Epithelial cell of proximal tubule (primary cell): Measurements from ENCODE around the gene BMP3. TPM values are rescaled to one million over a fixed set of nuclear protein-coding genes. Genes with fewer than 3 reads are reported as not detected.

Source experiments
- DNase-seq: peaks from one replicate; pipeline ENCODE4 v3.0.0-alpha.2; 2011; ENCODE audit warnings: low read depth
- H3K4me3 ChIP-seq: 2 replicates; pipeline ENCODE4 v1.5.1; 2011; ENCODE audit warnings: low read depth, mild to moderate bottlenecking, low read length
- CTCF ChIP-seq: conservative IDR thresholded peaks from 2 replicates; pipeline ENCODE4 v1.5.1; 2012; ENCODE audit warnings: low read depth, mild to moderate bottlenecking, low read length
- total RNA-seq: library from RNA; depleted of rRNA; stranded (reverse); fragments of >200 nt; gene quantifications from 2 replicates; pipeline ENCODE4 v1.2.3, GENCODE V29; 2015

BMP3 gene
- total RNA-seq, 1 donor from 2014 or later, result 0.06 TPM

GRCh38 chr4:81062001-81062400 lies 31.5 kb downstream of the BMP3 start:
- no peak for DNase-seq
- H3K4me3 ChIP-seq, result no peak overlapping the region
- no peak for TF ChIP-seq CTCF

GRCh38 chr4:81065446-81065845 lies 34.9 kb downstream of the BMP3 start:
- no peak overlapping the region for H3K4me3 ChIP-seq
- TF ChIP-seq CTCF, result no peak
- no peak for DNase-seq

GRCh38 chr4:81069706-81070331 lies 39.3 kb downstream of the BMP3 start:
- peak; percentile 96 for TF ChIP-seq CTCF
- no peak overlapping the region for H3K4me3 ChIP-seq
- DNase-seq, result peak; percentile 55

- TF ChIP-seq CTCF, result no peak
- H3K4me3 ChIP-seq, result no peak overlapping the region
- DNase-seq, result no peak
Observed at GRCh38 chr4:81071013-81071412, 40.5 kb downstream of the BMP3 start.

- no peak for DNase-seq
- TF ChIP-seq CTCF, result no peak
- H3K4me3 ChIP-seq, result no peak overlapping the region
Observed at GRCh38 chr4:81081156-81081555, 50.6 kb downstream of the BMP3 start.

DNA sequence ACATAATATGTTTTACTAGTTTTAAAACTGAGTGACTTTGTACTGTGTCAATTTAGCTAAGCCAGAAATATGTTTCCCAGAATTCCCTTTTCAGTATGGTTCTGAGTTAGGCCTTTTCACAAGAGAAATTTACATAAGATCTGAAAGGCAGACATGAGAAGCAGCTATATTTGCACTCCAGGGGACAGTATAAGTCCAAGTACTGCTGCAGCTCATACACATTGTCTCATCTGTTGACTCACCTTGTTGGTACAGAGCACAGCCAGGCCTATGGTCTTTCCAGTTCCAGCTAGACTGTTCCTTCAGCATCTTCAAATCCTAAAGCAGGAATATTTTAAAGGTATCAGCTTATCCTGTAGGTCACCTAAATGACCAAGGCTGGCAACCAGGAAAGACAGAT lies 53.5 kb downstream of the BMP3 start:
- H3K4me3 ChIP-seq, result no peak overlapping the region
- peak; percentile 70 for TF ChIP-seq CTCF
- peak; percentile 15 for DNase-seq

DNA sequence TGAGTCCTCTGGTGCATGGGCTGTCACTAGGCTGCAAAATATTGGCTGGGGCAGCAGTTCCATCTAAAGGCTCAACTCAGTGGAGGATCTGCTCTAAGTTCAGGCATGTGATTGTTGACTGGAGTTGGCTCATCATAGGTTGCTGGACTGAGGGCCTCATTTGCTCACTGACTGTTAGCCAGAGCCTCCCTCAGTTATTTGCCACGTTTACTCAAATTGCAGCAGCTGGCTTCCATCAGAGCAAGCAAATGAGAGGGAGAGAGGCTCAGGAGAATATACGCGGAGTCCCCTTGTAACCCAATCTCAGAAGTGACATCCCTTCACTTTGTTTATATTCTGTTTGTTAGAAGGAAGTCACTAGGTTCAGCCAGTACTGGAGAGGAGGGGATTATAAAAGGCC lies 54.1 kb downstream of the BMP3 start:
- TF ChIP-seq CTCF, result no peak
- no peak overlapping the region for H3K4me3 ChIP-seq
- DNase-seq, result no peak
